GM18519 (cell line): ENCODE data around the gene EBI3.
"Not testable (repeated sequence)": the region's sequence is repeated elsewhere in the genome, so short reads cannot be mapped to it uniquely, and the experiment has no call there.

Experiments
- ATAC-seq: cut with Tn5 transposase; IDR thresholded peaks from one replicate; pipeline ENCODE4 v1.9.1; 2021; ENCODE audit warnings: mild to moderate bottlenecking, moderate library complexity; ENCODE audit not compliant: unreplicated experiment, low FRiP score

EBI3 gene

GRCh38 chr19:4233282-4233853 is 4.0 kb downstream of the EBI3 start:
- ATAC-seq: no peak

DNA sequence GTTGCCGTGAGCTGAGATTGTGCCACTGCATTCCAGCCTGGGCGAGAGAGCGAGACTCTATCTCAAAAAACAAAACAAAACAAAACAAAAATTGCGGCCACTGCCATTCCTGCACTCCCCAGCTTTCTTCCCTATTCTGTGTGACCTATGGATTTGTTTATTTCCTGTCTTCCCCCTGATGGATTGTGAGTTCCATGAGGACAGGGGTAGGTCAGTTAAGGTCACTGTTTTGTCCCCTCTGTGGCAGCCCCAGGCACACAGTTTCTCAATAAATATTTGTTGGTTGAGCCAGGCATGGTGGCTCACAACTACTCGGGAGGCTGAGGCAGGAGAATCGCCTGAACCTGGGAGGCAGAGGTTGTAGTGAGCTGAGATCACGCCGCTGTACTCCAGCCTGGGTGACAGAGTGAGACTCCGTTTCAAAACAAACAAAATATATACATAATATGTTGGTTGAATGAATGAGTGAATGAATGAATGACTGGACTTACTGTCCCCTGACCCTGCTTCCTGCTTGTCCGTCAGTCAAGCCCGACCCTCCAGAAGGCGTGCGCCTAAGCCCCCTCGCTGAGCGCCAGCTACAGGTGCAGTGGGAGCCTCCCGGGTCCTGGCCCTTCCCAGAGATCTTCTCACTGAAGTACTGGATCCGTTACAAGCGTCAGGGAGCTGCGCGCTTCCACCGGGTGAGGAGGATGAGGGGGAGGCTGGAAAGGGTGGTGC is 5.0 kb downstream of the EBI3 start:
- ATAC-seq: no peak

GRCh38 chr19:4234862-4235201 is 5.5 kb downstream of the EBI3 start:
- ATAC-seq: no peak

DNA sequence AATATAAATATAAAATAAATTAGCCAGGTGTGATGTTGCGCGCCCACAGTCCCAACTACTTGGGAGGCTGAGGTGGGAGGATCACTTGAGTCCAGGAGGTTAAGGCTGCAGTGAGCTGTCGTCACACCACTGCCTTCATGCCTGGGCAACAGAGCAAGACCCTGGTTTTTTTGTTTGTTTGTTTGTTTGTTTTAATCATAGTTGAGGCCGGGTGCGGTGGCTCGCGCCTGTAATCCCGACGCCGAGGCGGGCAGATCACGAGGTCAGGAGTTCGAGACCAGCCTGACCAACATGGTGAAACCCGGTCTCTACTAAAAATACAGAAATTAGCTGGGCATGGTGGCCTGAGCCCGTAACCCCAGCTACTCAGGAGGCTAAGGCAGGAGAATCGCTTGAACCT is 8.2 kb downstream of the EBI3 start:
- ATAC-seq: not testable (repeated sequence)

DNA sequence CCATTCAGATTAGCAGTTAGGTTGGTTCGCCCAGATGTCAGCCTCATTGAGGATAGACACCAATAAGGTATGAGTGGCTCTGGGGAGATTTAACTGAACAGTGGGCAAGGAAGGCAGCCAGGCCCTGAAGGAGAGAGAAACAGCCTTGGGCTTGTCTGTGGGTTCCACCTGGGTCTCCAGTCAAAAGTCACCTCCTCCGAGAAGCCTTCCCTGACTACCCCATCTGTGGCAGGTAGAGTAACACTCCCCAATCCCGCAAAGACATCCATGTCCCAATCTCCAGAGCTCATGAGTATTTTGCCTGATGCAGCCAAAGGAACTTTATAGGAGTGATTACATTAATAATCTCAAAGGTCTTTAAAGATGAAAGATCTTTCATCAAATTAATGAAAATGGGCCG is 9.5 kb downstream of the EBI3 start:
- no peak for ATAC-seq

GRCh38 chr19:4241824-4242430 is 12.6 kb downstream of the EBI3 start:
- ATAC-seq: no peak

- ATAC-seq: not testable (repeated sequence)
These were observed 16.6 kb downstream of the EBI3 start for GRCh38 chr19:4245938-4246337.

DNA sequence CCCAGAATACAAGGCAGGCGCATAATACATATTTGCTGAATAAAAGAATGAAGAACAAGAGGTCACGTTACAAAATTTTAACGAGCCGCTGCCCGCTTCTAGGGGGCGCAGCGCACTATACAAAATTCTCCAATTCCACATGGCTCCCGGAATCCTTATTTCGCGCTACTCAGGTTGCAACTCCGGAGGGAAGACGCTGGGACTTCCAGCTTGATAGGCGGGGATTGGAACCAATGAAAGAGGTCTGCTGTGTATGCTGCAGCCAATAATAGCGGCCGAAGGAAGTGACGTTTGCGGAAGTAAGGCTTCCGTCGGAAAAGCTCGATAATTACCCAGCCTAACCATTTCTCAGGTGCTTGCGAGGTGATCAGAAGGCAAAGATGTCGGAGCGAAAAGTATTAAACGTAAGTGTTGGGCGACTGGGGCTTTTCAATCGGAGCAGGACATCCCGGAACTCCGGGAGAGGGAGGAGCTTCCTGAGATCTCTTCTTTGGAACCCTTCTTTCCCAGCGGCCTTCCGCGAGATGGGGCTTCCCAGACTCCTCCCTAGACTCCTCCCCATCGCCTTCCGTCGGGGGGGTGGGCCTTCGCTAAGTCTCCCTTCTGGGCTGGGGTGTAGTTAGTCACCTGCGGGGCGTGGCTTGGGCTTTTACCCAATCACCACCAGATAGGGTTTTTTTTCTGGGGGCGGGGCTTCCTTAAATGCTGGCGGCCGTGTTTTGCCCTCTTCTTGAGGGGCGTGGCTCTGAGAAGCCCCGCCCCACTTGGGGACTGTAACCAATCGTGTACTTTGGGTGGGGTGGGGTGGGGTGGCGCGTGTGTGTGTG is 17.7 kb downstream of the EBI3 start, which contains the start of gene YJU2:
Gene YJU2 (plus strand): TSS at position 314 of the 827 bp plus-strand sequence. CDS start 67 bp downstream, at position 381.
- peak; percentile 65 for ATAC-seq

- ATAC-seq: no peak
These were observed 27.2 kb downstream of the EBI3 start for GRCh38 chr19:4256563-4256962.

- ATAC-seq: no peak
These were observed 27.7 kb downstream of the EBI3 start for GRCh38 chr19:4257025-4257424.

DNA sequence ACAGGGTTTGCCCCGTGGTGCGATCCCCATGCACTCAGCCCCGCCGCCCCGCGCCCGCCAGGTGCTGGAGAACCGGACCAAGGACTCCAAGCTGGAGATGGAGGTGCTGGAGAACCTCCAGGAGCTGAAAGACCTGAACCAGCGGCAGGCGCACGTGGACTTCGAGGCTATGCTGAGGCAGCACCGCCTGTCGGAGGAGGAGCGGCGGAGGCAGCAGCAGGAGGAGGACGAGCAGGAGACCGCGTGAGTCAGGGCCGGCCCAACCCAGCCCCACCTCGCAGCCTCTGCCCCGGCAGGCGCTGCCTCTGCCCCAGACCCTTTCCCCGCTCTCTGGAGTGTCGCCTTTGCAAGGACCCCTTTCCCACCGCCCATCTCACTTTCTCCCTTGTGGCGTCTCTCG is 28.9 kb downstream of the EBI3 start:
- ATAC-seq: no peak

GRCh38 chr19:4260613-4261191 is 31.4 kb downstream of the EBI3 start:
- ATAC-seq: no peak

DNA sequence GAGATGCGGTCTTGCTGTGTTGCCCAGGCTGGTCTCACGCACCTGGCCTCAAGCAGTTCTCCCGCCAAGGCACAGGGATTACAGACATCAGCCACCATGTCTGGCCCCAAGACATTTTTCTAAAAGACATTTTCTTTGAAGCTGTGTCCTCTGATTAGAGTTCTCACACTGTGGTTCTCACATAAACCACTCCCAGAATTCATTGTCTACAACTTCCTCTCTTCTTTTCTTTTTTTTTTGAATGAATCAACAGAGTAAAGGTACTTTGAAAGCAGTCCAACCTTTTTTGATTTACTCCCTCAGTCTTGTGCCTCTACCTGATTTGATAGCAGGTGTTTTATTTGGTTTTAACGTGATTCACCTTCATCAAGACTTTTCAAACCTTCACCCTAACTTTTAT is 35.5 kb downstream of the EBI3 start:
- no peak for ATAC-seq

- no peak for ATAC-seq
These were observed 37.1 kb downstream of the EBI3 start for GRCh38 chr19:4266253-4267000.

- ATAC-seq: no peak
These were observed 38.0 kb downstream of the EBI3 start for GRCh38 chr19:4267101-4267900.

- no peak for ATAC-seq
These were observed 38.8 kb downstream of the EBI3 start for GRCh38 chr19:4267901-4268815.

GRCh38 chr19:4268816-4269430 is 39.6 kb downstream of the EBI3 start:
- no peak for ATAC-seq

DNA sequence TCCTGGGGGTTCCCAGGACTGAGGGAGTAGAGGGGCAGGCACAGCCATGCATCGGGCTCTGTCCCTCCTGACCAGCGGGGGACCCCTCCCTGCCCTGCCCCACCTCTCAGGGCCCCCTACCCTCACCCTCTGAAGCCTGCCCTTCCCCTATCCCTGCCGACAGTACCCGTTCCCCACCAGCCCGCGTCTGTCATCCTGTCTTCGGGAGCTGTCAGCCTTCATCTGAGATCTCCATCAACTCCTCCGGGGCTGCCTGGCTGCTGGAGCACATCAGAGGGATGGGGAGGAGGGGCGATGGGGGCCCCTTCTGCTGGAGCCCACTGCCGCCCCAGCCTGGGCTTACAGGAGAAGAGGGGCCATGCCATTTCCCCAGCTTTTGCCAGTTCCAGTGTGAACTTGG is 43.6 kb downstream of the EBI3 start:
- no peak for ATAC-seq
